ENCODE data around the gene NR2C1. TPM values are rescaled to one million over a fixed set of nuclear protein-coding genes. Genes with fewer than 3 reads are reported as not detected.

The NR2C1 gene
- total RNA-seq, 4 donors from 2014 or later, result 31.5 to 57.3 (median 40.4) TPM

- WGBS, result 94% methylated on average over 4 of the region's 4 CpGs
- TF ChIP-seq EP300 (IDR thresholded peaks at IDR 0.05) (no peak), POLR2A (IDR thresholded peaks at IDR 0.05; ENCODE audit: low read depth) (no peak), CTCF (IDR thresholded peaks at IDR 0.05) (no peak), POLR2AphosphoS5 (IDR thresholded peaks at IDR 0.05) (no peak)
- Histone ChIP-seq H3K36me3 (peaks cover 0 to 4% (median 2%) of the 10 kb centered on the region in 4 donors), H3K27ac (replicated peaks in 1 of 4) (no peak overlapping the region), H3K4me3 (no peak overlapping the region), H3K4me1 (peaks cover 0 to 14% (median 0%) of the 10 kb centered on the region in 4 donors), H3K27me3 (no peaks in the 10 kb centered on the region), H3K9me3 (no peaks in the 10 kb centered on the region)
- intact Hi-C loops (cut with DNase I), result loop anchor here (5.0 to 10.0 kb wide), 2 partner anchors 95 to 433 kb away; no protein-coding TSS in a partner anchor
- DNase-seq (ENCODE audit: extremely low spot score), result no peak
Observed at GRCh38 chr12:94979941-94980340, 93.5 kb downstream of the NR2C1 start.

- peaks cover 0 to 14% (median 0%) of the 10 kb centered on the region in 4 donors for H3K4me1 ChIP-seq
- WGBS, result 93% methylated on average over 4 of the region's 4 CpGs
- TF ChIP-seq CTCF (IDR thresholded peaks at IDR 0.05) (no peak), POLR2AphosphoS5 (IDR thresholded peaks at IDR 0.05) (no peak), POLR2A (IDR thresholded peaks at IDR 0.05; ENCODE audit: low read depth) (no peak), EP300 (IDR thresholded peaks at IDR 0.05) (no peak)
- no peak overlapping the region for H3K27ac ChIP-seq (replicated peaks in 1 of 4)
- no peaks in the 10 kb centered on the region for H3K27me3 ChIP-seq
- no peaks in the 10 kb centered on the region for H3K36me3 ChIP-seq
- no peak overlapping the region for H3K4me3 ChIP-seq
- intact Hi-C loops (cut with DNase I), result loop anchor here (10.0 kb wide), 1 partner anchor 93 kb away; no protein-coding TSS in a partner anchor
- no peaks in the 10 kb centered on the region for H3K9me3 ChIP-seq
- no peak for DNase-seq (ENCODE audit: extremely low spot score)
Observed at GRCh38 chr12:94977766-94978468, 95.5 kb downstream of the NR2C1 start.

- Histone ChIP-seq H3K27ac (replicated peaks in 1 of 4) (no peak overlapping the region), H3K27me3 (no peaks in the 10 kb centered on the region), H3K9me3 (no peaks in the 10 kb centered on the region), H3K4me1 (peaks cover 0 to 5% (median 0%) of the 10 kb centered on the region in 4 donors), H3K36me3 (peaks cover 4 to 18% (median 10%) of the 10 kb centered on the region in 4 donors), H3K4me3 (no peak overlapping the region)
- no peak for DNase-seq (ENCODE audit: extremely low spot score)
- WGBS, result 51% methylated on average over 5 of the region's 5 CpGs
- intact Hi-C loops (cut with DNase I), result loop anchor here (10.0 kb wide), 1 partner anchor 88 kb away; no protein-coding TSS in a partner anchor
- TF ChIP-seq POLR2AphosphoS5 (IDR thresholded peaks at IDR 0.05) (no peak), EP300 (IDR thresholded peaks at IDR 0.05) (no peak), CTCF (IDR thresholded peaks at IDR 0.05) (no peak), POLR2A (IDR thresholded peaks at IDR 0.05; ENCODE audit: low read depth) (no peak)
Observed at GRCh38 chr12:94973221-94973620, 100.2 kb downstream of the NR2C1 start.

- no peak for DNase-seq (ENCODE audit: extremely low spot score)
- intact Hi-C loops (cut with DNase I), result loop anchor here (10.0 kb wide), 1 partner anchor 88 kb away; no protein-coding TSS in a partner anchor
- 91% methylated on average over 2 of the region's 2 CpGs for WGBS
Observed at GRCh38 chr12:94972795-94973194, 100.6 kb downstream of the NR2C1 start.

More at GRCh38 chr12:94972795-94973194, 100.6 kb downstream of the NR2C1 start:
- Histone ChIP-seq H3K4me3 (no peak overlapping the region), H3K9me3 (no peaks in the 10 kb centered on the region), H3K27ac (replicated peaks in 1 of 4) (no peak overlapping the region), H3K36me3 (peaks cover 4 to 18% (median 10%) of the 10 kb centered on the region in 4 donors), H3K27me3 (no peaks in the 10 kb centered on the region), H3K4me1 (peaks cover 0 to under 1% (median 0%) of the 10 kb centered on the region in 4 donors)
- TF ChIP-seq POLR2AphosphoS5 (IDR thresholded peaks at IDR 0.05) (no peak), CTCF (IDR thresholded peaks at IDR 0.05) (no peak), EP300 (IDR thresholded peaks at IDR 0.05) (no peak), POLR2A (IDR thresholded peaks at IDR 0.05; ENCODE audit: low read depth) (no peak)

All from esophagus muscularis mucosa (tissue), 4 donors.